ENCODE results near the gene ISL2. TPM values are rescaled to one million over a fixed set of nuclear protein-coding genes. Genes with fewer than 3 reads are reported as not detected.

The ISL2 gene
- total RNA-seq, 1 experiment from 2014 or later, result 0.15 TPM

DNA sequence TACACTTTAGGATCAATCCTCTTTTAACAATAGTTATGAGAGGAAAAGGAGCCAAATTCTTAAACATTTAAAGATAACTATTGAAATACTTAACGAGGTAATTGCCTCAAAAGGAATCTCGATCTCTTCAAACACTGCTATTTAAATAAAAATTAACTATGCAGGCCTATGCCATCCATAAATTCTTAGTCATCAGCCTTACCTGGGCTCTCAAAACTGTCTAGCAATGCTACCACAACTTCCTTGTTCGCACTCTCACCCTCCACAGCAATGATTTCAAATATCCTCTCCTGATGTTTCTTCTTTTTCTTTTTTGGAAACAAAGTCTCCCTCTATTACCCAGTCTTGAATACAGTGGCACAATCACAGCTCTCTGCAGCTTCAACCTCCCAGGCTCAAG lies 37.6 kb upstream of the ISL2 start:
- Mint-ChIP-seq H3K9me3 (no peaks in the 10 kb centered on the region), H3K4me3 (no peak overlapping the region), H3K27ac (no peak overlapping the region; a peak in 1 of 7 replicates), H3K36me3 (ENCODE audit: insufficient read depth in 1 of 3, low read depth in 3 of 3) (0 out of 7 replicates have a peak, but pooled peaks cover 0 to under 1% (median 0%) of the 10 kb centered on the region in 3 experiments), H3K27me3 (ENCODE audit: low read depth) (no peaks in the 10 kb centered on the region), H3K4me1 (no peaks in the 10 kb centered on the region)
- Histone ChIP-seq H3K18ac (ENCODE audit: insufficient read length, low read depth, low read length) (no peak overlapping the region), H3K27me3 (ENCODE audit: insufficient read depth, low read length) (no peaks in the 10 kb centered on the region), H3K4me1 (ENCODE audit: insufficient read depth, low read length) (no peaks in the 10 kb centered on the region), H4K8ac (replicated peaks; ENCODE audit: insufficient read length, low read depth, low read length) (no peak overlapping the region), H3K79me1 (ENCODE audit: insufficient read depth, low read depth, low read length, poor library complexity, severe bottlenecking) (peaks cover 3% of the 10 kb centered on the region), H3K4ac (ENCODE audit: low read depth, low read length) (no peak overlapping the region), H3K79me2 (ENCODE audit: insufficient read depth, low read length) (peaks cover 1% of the 10 kb centered on the region; the same call in 1 of the 2 replicates), H3K9me3 (ENCODE audit: control insufficient read depth, low read depth, low read length) (no peaks in the 10 kb centered on the region), H2BK12ac (ENCODE audit: insufficient read length, low read depth, low read length) (no peak overlapping the region), H2BK5ac (ENCODE audit: insufficient read length, low read length) (no peak overlapping the region), H3K4me2 (ENCODE audit: insufficient read depth, insufficient read length, low read length) (no peak overlapping the region), H3T11ph (ENCODE audit: low read length) (no peak overlapping the region), H2AFZ (ENCODE audit: low read length) (no peak overlapping the region), H3K9ac (ENCODE audit: extremely low read depth, insufficient read length, low read length) (no peak overlapping the region), H2BK20ac (ENCODE audit: low read depth, low read length, poor library complexity, severe bottlenecking) (no peak overlapping the region), H2BK15ac (ENCODE audit: low read depth, low read length) (no peak overlapping the region), H3K27ac (ENCODE audit: insufficient read length, low read depth, low read length) (no peak overlapping the region), H3K14ac (ENCODE audit: insufficient read depth, low read length) (no peak overlapping the region), H2BK120ac (ENCODE audit: low read depth, low read length, poor library complexity, severe bottlenecking) (no peak overlapping the region), H2AK5ac (ENCODE audit: insufficient read length, low read length) (no peak overlapping the region), H3K56ac (ENCODE audit: insufficient read length, low read depth, low read length) (no peak overlapping the region), H4K5ac (ENCODE audit: insufficient read length, low read depth, low read length) (no peak overlapping the region), H3K23ac (ENCODE audit: insufficient read length, low read depth, low read length) (no peak overlapping the region), H4K91ac (ENCODE audit: insufficient read length, low read depth, low read length) (no peak overlapping the region), H3K23me2 (ENCODE audit: insufficient read length, low read depth, low read length, poor library complexity, severe bottlenecking) (no peaks in the 10 kb centered on the region), H4K20me1 (ENCODE audit: control insufficient read depth, insufficient read depth, insufficient read length) (no peaks in the 10 kb centered on the region)
- TF ChIP-seq, protein P1, sequence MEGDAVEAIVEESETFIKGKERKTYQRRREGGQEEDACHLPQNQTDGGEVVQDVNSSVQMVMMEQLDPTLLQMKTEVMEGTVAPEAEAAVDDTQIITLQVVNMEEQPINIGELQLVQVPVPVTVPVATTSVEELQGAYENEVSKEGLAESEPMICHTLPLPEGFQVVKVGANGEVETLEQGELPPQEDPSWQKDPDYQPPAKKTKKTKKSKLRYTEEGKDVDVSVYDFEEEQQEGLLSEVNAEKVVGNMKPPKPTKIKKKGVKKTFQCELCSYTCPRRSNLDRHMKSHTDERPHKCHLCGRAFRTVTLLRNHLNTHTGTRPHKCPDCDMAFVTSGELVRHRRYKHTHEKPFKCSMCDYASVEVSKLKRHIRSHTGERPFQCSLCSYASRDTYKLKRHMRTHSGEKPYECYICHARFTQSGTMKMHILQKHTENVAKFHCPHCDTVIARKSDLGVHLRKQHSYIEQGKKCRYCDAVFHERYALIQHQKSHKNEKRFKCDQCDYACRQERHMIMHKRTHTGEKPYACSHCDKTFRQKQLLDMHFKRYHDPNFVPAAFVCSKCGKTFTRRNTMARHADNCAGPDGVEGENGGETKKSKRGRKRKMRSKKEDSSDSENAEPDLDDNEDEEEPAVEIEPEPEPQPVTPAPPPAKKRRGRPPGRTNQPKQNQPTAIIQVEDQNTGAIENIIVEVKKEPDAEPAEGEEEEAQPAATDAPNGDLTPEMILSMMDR (conservative IDR thresholded peaks at IDR 0.05), result no peak
- no CpG with 5 or more reads among the region's 3 CpGs for WGBS (ENCODE audit: extremely low coverage, insufficient read length, low lambda C conversion rate)
- DNase-seq, result no peak

Measured in H9 (cell line).